MCF 10A (cell line): ENCODE measurements around the gene MKLN1. TPM values are rescaled to one million over a fixed set of nuclear protein-coding genes. Genes with fewer than 3 reads are reported as not detected.
"Not testable (repeated sequence)": the region's sequence is repeated elsewhere in the genome, so short reads cannot be mapped to it uniquely, and the experiment has no call there.

ENCODE experiments used
- BruUV-seq: library from RNA; stranded (reverse); fragments of 400-500 nt; replicated peaks from 2 replicates; lab custom pipeline; 2021; lab: Mats Ljungman, UMichigan
- CTCF ChIA-PET: fragments of 300-600 bp; sonication (Branson Sonifier 250); formaldehyde crosslinking; extraction: SDS; loops from one replicate; lab custom pipeline; 2021; ENCODE audit warnings: antibody characterized with exemption, inconsistent platforms; lab: Yijun Ruan, JAX
- POLR2A ChIA-PET: fragments of 300-600, 350-650 bp; sonication (Branson Sonifier 250); formaldehyde crosslinking; extraction: SDS; loops from one replicate; lab custom pipeline; 2020; ENCODE audit warnings: antibody characterized with exemption, inconsistent platforms; lab: Yijun Ruan, JAX
- DNase-seq: peaks from one replicate; pipeline ENCODE4 v3.0.0-alpha.2; 2018; ENCODE audit not compliant: unreplicated experiment
- H3K27ac Mint-ChIP-seq: one replicate; pipeline ENCODE4 v1.8.0; 2022; ENCODE audit warnings: mild to moderate bottlenecking, low read depth, mixed read lengths; ENCODE audit not compliant: unreplicated experiment
- H3K27me3 Mint-ChIP-seq: one replicate; pipeline ENCODE4 v1.8.0; 2022; ENCODE audit warnings: mixed read lengths; ENCODE audit not compliant: insufficient read depth, unreplicated experiment
- H3K36me3 Mint-ChIP-seq: one replicate; pipeline ENCODE4 v1.8.0; 2022; ENCODE audit warnings: mild to moderate bottlenecking, moderate library complexity, mixed read lengths; ENCODE audit not compliant: insufficient read depth, unreplicated experiment
- H3K4me1 Mint-ChIP-seq: one replicate; pipeline ENCODE4 v1.8.0; 2022; ENCODE audit warnings: mixed read lengths; ENCODE audit not compliant: insufficient read depth, unreplicated experiment
- H3K4me3 Mint-ChIP-seq: one replicate; pipeline ENCODE4 v1.8.0; 2022; ENCODE audit warnings: mild to moderate bottlenecking, moderate library complexity, mixed read lengths; ENCODE audit not compliant: unreplicated experiment
- H3K9me3 Mint-ChIP-seq: one replicate; pipeline ENCODE4 v1.8.0; 2022; ENCODE audit warnings: mixed read lengths; ENCODE audit not compliant: unreplicated experiment
- intact Hi-C: fragments of 100-400 bp; cut with micrococcal nuclease; formaldehyde crosslinking; loops from 2 replicates; pipeline ENCODE4 v1.14.1; 2022
- total RNA-seq: library from RNA; stranded (reverse); gene quantifications from 2 replicates; pipeline ENCODE4 v1.2.3, GENCODE V29; 2022
- TF ChIP-seq, protein P1 (sequence below): fragments of 200-600 bp; IDR thresholded peaks from one replicate; pipeline ENCODE4 v1.8.0; 2022; ENCODE audit warnings: antibody characterized with exemption, mild to moderate bottlenecking; ENCODE audit not compliant: unreplicated experiment

Gene MKLN1
- total RNA-seq, 1 experiment from 2014 or later: 35.6 TPM

DNA sequence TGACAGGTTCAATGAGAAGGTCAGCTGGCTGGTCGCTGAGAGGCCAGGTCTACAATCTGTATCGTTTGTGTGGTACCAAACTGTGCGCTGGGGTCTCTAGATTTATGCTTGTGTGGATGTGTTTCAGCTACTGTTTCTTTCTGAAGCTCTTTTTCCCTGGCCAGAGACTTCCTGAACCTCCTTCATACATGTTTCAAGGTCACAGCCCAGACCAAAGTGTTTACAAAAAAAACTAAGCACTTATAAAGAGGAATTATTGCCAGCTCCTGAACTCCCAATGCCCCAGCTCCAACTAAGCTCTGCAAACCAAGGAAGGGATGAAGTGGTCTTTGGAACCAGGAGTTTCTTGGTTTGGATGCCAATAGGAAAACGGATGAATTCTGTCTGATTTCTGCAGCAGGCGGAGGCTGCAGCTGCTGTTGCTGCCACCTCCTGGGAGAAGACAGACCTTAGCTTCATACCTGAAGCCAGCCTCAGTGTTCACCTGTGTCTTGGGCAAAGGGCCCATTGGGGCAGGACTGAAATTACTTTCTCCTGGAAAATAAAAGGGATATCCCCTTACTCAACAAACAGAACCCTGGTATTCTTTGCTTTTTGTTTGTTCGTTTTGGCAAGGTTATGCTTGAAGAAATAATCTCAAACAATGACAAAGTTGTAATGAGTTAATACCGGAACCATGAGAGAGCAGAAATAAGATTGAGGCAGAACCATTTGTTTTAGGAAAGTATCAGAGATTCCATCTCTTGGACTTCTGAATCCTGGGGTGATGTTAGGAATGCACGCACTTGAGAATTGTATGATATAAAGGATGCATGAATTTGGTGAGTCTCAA lies 24.6 kb upstream of the MKLN1 start:
- Mint-ChIP-seq H3K27me3 (no peaks in the 10 kb centered on the region), H3K4me3 (no peak overlapping the region), H3K4me1 (peaks cover 12% of the 10 kb centered on the region), H3K9me3 (no peaks in the 10 kb centered on the region), H3K36me3 (no peaks in the 10 kb centered on the region), H3K27ac (no peak overlapping the region)
- ChIA-PET POLR2A (interaction anchor here (0.9 to 8.3 kb wide), 6 partner anchors 25 to 263 kb away, joined by 3 to 63 read pairs (median 6); partner anchors contain the start of gene MKLN1), CTCF (interaction anchor here (0.6 to 3.6 kb wide), 43 partner anchors 10 to 429 kb away, joined by 3 to 33 read pairs (median 4); no protein-coding TSS in a partner anchor)
- intact Hi-C loops: loop anchor here (1.0 kb wide), 3 partner anchors 193 to 234 kb away; no protein-coding TSS in a partner anchor
- TF ChIP-seq, protein P1, sequence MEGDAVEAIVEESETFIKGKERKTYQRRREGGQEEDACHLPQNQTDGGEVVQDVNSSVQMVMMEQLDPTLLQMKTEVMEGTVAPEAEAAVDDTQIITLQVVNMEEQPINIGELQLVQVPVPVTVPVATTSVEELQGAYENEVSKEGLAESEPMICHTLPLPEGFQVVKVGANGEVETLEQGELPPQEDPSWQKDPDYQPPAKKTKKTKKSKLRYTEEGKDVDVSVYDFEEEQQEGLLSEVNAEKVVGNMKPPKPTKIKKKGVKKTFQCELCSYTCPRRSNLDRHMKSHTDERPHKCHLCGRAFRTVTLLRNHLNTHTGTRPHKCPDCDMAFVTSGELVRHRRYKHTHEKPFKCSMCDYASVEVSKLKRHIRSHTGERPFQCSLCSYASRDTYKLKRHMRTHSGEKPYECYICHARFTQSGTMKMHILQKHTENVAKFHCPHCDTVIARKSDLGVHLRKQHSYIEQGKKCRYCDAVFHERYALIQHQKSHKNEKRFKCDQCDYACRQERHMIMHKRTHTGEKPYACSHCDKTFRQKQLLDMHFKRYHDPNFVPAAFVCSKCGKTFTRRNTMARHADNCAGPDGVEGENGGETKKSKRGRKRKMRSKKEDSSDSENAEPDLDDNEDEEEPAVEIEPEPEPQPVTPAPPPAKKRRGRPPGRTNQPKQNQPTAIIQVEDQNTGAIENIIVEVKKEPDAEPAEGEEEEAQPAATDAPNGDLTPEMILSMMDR: peak; percentile 81
- peak; percentile 57 for DNase-seq
- BruUV-seq: no TSS peak

DNA sequence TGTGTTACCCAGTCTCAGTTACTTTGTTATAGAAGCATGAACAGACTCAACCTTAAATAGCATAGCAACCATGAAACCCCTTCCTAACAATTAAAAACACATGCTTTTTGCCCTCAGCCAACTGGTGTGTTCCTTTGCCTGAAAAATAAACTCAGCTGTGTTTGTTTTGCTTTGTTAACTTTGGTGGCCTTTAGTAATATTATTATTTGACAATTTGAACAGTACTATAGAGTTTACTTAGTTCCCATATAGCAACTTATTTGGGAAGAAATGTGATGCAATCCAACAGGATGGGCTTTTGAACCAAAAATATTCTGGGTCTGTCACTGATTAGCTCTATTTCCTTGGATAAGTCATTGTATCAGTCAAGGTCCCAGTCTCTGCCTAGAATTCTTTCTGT lies 22.5 kb upstream of the MKLN1 start:
- POLR2A ChIA-PET: interaction anchor here (0.7 to 8.3 kb wide), 5 partner anchors 10 to 236 kb away, joined by 3 to 63 read pairs (median 4); no protein-coding TSS in a partner anchor
- TF ChIP-seq, protein P1: no peak

GRCh38 chr7:131306041-131306440 lies 21.6 kb upstream of the MKLN1 start:
- H3K27ac Mint-ChIP-seq, DNase-seq, H3K4me3 Mint-ChIP-seq, intact Hi-C loops, H3K27me3 Mint-ChIP-seq, BruUV-seq, H3K36me3 Mint-ChIP-seq, H3K4me1 Mint-ChIP-seq, H3K9me3 Mint-ChIP-seq: not testable (repeated sequence)
- ChIA-PET CTCF (interaction anchor here (3.0 kb wide), 1 partner anchor 235 kb away, joined by 27 read pairs; no protein-coding TSS in a partner anchor), POLR2A (interaction anchor here (0.7 to 1.4 kb wide), 3 partner anchors 9 to 61 kb away, joined by 3 to 4 read pairs (median 3); no protein-coding TSS in a partner anchor)

More for the DNA sequence above, 22.5 kb upstream of the MKLN1 start:
- Mint-ChIP-seq H3K36me3 (no peaks in the 10 kb centered on the region), H3K9me3 (no peaks in the 10 kb centered on the region), H3K4me1 (peaks cover 1% of the 10 kb centered on the region), H3K27me3 (no peaks in the 10 kb centered on the region), H3K4me3 (no peak overlapping the region), H3K27ac (no peak overlapping the region)
- intact Hi-C loops: no loop called here
- CTCF ChIA-PET: interaction anchor here (0.5 to 3.0 kb wide), 8 partner anchors 69 to 400 kb away, joined by 3 to 27 read pairs (median 4); no protein-coding TSS in a partner anchor
- DNase-seq: no peak
- no TSS peak for BruUV-seq

DNA sequence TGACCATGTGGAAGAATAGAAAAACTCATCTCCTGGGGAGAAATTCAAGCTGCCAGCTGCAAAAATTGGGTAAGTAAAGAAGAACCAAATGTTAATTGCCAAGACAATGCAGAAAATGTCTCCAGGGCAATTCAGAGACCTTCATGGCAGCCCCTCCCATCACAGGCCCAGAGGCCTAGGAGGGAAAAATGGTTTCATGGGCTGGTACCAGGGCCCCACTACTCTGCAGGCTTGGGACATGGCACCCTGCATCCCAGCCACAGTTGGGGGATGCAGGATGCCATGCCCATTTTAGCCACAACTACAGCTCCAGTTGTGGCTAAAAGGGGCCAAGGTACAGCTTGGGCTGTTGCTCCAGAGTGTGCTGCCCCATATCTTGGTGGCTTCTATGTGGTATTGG lies 20.9 kb upstream of the MKLN1 start:
- DNase-seq: no peak
- intact Hi-C loops: no loop called here
- ChIA-PET POLR2A (no interaction called here), CTCF (interaction anchor here (0.7 to 3.0 kb wide), 3 partner anchors 103 to 236 kb away, joined by 3 to 27 read pairs (median 3); no protein-coding TSS in a partner anchor)
- H3K4me1 Mint-ChIP-seq: no peaks in the 10 kb centered on the region
- TF ChIP-seq, protein P1: no peak
- no peaks in the 10 kb centered on the region for H3K27me3 Mint-ChIP-seq
- H3K4me3 Mint-ChIP-seq: no peak overlapping the region
- no peak overlapping the region for H3K27ac Mint-ChIP-seq
- no TSS peak for BruUV-seq
- H3K36me3 Mint-ChIP-seq: no peaks in the 10 kb centered on the region
- H3K9me3 Mint-ChIP-seq: no peaks in the 10 kb centered on the region
